ENCODE measurements around the gene SH3BGR.
"Not testable (repeated sequence)": the region's sequence is repeated elsewhere in the genome, so short reads cannot be mapped to it uniquely, and the experiment has no call there.

SH3BGR gene

DNA sequence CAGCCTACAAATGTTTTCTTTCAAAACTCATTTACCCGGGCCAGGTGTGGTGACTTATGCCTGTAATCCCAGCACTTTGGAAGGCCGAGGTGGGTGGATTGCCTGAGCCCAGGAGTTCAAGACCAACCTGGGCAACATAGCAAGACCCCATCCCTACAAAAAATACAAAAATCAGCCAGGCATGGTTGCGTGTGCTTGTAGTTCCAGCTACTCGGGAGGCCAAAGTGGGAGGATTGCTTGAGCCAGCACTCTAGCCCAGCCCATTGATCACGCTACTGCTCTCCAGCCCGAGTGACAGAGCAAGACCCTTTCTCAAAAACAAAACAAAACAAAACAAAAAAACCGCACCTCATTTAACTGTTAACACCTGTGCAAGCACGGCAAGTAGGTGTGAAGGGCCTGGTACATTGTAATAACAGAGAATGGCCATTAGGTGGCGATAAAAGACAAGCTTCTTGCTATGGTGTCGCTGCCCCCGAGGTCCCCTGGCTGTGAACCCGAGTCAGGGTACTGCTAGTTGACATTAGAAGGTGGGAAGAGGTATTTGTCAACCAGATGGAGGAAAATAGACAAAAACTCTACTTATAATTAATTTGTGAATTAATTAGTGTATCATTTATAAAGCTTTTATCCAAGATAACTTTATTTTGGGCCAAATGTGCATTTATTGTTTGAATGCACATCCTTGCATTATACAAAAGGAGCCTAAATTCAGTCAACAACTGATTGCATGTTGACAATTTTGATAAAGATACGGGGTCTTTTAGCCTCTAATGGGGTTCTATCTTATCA is 66.5 kb downstream of the SH3BGR start:
- DNase-seq = peak; percentile 30 to 44

DNA sequence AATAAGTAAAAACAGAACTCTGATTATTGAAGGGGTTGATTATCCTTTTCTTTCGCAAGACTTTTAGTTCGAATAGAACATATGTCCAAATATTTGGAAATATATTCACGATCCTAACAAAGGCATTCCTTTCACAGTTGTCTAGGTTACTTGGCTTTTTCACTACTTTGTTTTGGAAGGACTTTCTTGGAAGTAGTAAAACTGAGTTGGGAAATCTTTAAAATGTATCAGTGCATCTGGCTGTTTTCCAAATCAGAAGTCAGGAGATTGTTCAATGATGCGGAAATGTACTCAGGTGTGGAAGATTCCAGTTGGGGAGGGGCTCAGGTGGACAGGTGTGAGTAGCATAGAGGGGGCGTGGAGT is 67.1 kb downstream of the SH3BGR start:
- no peak for DNase-seq

DNA sequence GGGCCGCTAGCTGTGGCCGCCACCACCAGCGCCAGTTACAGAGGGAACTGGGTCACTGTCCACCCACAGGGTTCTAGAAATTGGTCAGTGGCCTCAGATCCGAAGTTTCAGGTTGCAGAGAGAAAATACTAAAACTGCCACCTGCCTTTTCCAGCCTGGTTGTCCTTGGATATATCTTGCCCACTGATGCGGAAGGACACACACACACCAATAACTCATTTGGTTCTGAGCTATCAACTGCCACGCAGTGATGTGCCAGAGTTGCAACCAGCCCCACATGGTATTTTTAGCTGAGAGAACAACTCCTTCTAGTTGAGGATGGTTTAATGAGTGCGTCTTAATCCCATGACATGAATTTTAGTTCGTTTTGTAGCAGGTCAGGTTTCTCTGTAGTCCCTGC is 68.1 kb downstream of the SH3BGR start:
- DNase-seq = no peak

DNA sequence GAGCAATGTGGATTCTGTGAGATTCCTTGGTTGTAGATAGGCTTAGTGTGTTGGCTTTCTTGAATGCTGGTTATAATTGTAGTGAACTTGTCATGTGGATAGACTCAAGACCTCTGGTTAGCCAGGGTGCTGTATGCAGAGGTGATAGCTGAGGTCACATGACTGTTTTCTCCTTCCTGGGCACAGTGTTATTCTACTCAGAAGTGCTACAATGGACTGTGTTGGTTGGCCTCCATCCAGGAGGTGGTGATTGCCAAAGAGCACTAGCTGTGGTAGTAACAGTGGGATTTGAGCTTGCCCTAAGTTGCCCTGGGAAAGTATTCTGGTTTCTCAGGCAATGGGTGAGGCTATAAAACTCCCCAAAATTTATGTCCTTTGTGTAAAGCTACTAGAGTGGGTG is 71.6 kb downstream of the SH3BGR start:
- DNase-seq = no peak

DNA sequence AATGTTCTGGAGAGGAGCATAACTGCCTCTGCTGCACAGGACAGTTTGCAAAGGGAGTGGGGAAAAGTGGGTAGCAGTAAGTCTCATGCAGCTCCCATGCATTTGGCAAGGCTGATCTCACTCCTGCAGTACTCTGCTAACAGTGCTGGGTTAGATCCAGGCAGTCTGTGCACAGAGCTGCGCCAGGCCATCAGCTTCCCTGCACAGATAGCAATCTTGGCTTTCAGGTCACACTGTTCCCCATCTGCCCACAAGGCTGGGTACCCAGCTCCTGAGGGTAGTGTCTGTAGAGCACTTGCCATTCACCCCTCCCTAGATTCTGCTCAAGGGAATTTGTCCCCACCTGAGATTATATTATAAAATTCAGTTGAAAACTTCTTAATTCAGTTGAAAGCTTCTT is 72.1 kb downstream of the SH3BGR start:
- DNase-seq = no peak

DNA sequence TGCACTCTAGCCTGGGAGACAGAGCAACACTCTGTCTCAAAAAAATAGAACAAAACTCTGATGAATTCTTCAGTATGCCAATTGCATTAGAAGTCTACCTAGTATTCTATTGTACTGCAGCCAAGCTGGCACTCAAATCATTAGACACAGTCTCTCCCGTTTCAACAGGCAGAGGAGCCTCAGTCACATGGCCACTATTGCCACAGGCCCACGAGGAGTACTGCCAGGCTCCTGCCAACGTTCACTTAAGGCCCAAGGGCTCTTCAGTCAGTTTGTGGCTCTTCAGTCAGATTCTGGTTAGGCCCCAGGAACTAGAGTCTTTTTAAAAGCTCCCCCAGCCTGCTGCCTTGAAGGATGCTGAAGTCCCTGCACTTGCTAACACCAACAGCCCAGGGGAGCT is 73.4 kb downstream of the SH3BGR start:
- DNase-seq = no peak

DNA sequence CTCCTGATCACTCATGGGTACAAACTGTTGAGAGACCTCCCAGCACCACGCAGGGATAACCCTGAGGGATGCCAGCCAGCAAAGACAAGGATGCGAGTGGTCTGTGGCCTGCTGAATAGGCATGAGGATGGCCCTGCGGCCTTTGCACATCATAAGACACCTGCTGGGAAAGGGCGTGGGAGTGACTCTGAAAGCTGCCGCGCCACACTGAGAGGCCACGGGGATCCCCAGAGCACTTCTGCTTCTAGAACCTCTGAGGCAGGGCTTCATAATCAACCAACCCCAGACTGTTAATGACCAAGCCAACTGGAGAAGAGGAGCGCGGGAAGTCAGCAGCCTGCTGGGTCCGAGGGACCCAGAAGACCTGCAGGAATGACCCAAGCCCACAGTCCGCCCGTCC is 73.8 kb downstream of the SH3BGR start:
- no peak for DNase-seq

DNA sequence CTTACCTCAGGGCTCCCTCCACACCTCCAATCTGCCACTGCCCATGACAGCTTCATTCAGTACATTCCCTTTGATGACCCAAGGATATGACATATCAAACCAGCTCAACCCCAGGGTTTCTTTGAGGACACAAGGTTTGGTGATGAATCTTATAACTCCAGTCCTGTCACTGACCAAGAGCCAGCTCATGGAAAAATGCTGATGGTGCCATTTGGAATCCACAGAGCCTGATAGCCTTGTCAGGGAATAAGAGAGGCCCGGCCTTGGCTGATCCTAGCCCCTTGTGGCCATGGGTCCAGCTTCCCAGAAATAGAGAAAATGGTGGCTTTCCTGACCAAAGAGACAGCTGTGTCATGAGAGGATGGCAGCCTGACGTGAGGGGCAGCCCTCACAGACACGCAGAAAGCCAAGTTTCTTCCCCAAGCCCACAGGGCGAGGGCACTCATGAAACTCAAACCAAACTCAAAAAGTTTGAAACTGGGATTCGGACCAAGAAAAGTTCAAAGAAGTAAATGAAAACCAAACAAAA is 75.4 kb downstream of the SH3BGR start:
- DNase-seq = no peak

DNA sequence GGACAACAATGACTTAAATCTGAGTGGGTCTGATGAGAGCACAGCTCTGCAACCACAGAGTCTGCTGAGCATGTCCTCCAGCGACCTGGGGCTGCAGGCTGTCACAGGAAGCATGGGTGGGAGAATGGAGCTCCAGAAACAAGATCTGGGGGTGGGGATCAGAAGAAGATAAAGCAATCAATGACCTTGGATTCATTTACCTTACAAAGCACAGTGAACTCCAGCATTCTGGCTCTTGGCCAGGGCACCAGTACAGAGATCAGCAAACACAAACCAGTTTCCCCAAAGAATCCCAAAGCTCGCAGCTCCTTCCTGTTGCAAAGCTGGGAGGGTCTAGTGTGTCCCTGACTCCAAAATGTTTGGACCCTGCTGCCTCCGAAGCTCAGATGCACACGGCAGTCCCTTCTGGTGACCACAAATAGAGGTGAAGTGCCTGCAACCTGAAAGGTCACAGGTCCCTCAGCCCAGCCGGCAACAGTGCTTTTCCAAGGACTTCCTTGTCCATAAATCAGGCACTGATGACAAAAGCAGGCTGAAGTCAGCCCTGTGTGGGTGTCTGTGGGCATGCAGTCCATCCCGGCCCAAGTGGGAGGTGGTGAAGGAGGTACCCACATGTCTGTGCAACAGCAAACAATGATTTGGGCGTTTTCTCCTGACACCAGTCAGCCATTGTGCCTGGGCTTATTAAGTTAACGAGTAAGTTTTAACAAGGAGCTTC is 76.1 kb downstream of the SH3BGR start:
- DNase-seq = no peak

DNA sequence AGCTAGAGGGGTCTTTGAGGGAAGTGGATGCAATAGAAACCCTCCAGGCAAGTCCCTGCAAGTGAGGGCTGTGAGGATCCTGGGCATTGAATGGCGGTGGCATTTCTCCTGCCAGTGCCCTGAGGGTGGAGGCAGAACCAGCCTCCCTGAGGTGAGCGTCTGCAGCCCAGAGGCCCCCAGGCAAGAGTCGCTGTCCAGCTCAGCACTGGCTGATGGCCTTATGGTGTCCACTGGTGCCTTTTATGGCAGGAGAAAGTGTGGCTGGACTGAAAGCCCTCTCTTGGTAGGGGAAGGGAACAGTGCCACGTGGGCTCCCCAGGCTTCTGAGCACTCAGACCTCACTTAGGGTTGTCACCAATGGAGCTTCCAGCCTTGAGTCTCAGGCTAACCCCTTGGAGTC is 77.3 kb downstream of the SH3BGR start:
- no peak for DNase-seq

DNA sequence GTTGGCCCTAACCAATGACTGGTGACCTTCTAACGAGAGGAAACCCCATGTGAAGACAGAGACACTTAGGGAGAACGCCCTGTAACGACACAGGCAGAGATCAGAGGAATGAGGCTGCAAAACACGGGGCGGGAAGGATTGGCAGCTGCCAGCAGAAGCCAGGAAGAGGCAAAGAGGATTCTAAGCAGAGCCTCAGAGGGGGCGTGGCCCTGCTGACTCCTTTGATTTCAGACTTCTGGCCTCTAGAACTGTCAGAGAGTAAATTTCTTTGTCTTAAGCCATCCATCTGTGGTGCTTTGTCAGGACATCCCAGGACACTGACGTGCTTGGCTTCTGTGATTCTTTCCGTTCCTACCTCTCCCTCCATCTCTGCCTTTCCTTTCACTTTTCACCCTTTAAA is 79.3 kb downstream of the SH3BGR start:
- no peak for DNase-seq

DNA sequence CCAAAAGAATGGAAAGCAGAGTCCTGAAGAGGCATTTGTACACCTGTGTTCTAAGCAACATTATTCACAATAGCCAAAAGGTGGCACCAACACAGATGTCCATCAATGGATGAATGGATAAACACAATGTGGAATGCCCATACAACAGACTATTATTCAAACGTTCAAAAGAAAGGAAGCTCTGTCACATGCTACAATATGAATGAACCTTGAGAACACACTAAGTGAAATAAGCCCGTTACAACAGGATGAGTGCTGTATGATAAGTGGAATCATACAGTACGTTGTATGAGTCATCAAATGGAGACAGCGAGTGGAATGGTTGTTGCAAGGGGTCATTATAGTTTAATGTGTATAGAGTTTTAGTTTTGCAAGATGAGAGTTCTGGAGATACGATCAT is 80.1 kb downstream of the SH3BGR start:
- no peak for DNase-seq

DNA sequence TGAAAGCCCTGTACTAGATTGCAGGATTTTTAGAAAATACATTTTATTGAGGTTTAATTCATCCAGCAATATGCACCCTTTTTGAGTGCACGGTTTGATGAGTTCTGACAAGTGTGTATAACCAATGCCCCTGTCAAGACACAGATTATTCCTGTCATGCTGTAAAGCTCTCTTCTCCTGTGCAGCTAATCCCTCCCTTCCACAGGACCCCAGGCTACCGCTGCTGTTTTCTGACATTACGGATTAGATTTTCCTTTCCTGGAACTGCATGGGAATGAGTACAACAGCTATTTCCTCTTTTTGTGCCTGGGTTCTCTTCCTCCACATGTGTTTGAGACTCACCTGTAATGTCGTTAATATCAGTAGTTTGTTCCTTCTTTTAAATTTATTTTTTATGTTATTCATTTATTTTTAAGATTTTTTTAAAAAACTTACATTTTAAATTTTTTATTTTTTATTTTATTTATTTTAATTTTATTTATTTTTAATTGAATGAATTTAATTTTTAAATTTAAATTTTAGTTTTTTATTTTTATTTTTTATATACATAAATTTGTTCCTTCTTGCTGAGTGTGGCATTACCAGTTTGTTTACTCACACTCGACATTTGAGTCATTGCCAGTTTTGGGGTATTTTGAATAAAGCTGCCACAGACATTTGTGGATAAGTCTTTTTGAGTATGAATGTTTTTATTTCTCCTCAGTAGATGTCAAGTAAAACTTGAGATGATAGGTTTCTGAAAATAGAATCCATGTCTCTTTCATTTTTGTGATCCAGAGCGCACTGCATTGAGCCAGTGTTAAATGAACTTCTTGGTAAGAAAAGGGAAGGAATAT is 82.0 kb downstream of the SH3BGR start:
- no peak for DNase-seq

DNA sequence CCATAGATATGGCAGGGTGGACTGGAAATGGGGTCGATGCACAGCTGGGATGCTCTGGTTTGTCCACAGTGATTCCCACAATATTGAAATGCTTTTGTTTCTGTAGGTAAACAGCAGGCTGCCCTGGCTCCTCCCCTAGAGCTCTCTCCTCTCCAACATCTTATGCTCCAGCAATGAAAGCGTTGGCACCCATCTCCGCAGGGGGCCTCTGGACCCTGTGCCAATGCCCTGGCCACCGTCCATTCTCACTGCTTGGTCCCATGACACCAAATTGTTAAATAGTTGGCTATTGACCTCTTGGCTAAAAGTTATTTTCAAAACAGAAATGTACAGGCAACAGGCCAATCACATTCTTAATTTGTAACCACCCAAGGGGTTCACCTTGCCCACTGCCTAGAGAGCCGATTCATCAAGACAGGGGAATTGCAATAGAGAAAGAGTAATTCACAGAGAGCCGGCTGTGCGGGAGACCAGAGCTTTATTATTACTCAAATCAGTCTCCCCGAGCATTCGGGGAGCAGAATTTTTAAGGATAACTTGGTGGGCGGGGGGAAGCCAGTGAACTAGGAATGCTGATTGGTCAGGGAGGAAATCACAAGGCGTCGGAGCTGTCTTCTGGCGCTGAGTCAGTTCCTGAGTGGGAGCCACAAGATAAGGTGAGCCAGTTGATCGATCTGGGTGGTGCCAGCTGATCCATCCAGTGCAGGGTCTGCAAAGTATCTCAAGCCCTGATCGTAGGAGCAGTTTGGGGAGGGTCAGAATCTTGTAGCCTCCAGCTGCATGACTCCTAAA is 84.1 kb downstream of the SH3BGR start:
- no peak for DNase-seq

DNA sequence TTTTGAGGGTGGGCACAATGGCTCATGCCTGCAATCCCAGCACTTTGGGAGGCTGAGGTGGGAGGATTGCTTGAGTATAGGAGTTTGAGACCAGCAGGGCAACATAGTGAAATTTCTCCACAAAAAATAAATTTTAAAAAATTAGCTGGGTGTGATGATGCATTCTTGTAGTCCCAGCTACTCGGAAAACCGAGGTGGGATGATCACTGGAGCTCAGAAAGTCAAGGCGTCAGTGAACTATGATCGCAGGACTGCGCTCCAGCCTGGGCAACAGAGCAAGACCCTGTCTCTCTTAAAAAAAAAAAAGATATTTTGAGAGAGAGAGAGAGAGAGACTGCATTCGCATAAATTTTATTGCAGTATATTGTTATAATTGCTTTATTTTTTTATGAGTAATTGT is 85.1 kb downstream of the SH3BGR start:
- no peak for DNase-seq

DNA sequence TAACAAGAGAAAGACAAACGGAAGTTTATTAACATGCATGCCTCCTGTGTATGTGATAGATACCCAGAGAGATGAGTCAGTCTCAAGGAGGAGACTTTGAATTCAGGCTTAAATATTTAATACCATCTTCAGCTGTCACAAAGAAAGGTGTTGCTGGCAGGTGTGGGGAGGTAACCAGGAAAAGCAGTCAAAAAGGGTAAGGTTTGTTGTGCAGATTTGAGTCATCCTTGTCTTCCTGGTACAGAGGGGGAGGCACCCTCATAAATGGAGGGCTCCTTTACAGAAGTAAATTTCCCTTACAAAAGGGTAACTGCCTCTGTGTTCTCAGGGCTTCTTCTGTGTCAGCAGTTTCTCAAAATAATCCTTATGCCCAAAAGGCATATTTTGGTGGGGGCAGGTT is 85.8 kb downstream of the SH3BGR start:
- no peak for DNase-seq

DNA sequence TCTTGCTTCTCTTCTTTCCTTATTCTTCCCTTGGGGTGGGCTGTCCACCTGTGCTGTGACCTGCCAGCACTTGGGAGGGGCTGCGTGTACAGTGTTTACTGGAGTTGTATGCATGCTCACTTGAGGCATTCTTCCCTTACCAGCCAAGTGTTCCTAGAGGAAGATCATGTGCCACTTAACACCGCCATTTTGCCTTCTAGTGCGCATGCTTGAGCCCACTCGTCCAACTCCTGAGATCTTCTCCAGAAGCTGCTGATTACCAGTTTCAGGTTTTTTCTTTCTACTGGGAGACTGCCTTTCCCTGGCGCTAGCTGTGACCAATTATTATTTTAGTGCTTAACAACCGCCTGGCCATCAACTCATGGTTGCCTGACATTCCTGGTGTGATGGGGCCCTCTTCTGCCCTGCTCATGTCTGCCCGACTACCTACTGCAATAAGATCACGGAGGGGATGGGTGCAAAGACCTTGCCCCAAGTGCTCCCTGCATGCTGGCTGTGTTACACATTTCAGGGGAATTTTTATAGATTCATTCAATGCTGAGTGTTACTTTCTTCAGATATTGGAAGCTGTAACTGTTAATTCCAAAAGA is 86.8 kb downstream of the SH3BGR start:
- DNase-seq = no peak

DNA sequence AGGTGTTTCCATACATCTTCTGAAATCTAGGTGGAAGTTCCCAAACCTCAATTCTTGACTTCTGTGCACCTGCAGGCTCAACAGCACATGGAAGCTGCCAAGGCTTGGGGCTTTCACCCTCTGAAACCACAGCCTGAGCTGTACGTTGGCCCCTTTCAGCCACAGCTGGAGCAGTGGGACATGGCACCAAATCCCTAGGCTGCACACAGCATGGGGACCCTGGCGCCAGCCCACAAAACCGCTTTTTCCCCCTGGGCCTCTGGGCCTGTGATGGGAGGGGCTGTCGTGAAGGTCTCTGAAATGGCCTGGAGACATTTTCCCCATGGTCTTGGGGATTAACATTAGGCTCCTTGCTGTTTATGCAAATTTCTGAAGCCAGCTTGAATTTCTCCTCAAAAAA is 88.6 kb downstream of the SH3BGR start:
- not testable (repeated sequence) for DNase-seq

DNA sequence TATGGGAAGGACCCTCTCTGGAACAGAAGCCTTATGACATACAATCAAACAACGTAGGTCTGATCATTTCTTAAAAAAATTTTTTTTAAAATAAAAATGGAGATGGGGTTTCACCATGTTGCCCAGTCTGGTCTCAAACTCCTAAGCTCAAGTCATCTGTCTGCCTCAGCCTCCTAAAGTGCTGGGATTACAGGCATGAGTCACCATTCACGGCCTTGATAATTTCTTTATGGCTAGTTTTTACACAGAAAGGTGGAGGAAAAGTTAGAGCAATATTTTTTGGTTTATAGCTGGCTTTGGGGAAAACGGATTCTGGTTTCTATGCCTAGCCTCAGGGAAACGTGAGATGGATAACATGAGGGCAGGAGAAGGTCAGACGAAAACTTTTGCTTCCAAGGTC is 91.0 kb downstream of the SH3BGR start:
- DNase-seq = no peak

DNA sequence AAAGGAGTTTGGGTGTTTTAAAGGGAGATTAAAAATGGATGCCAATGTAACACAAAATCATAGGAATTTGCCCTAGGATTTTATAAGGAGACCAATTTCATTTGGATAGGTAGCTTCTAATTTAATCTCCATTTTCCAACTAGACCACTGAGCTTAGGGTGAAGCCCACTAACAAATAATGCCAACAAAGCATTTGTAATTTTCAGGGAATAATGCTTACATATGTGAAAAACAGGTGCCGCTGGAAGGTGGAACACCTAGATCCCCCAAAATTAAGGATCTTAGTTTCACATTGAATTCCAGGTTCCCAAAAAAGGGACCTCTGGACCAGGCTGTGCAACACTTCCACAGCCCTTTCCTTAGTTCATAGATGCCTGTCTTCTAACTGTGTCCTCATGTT is 94.8 kb downstream of the SH3BGR start:
- no peak for DNase-seq

DNA sequence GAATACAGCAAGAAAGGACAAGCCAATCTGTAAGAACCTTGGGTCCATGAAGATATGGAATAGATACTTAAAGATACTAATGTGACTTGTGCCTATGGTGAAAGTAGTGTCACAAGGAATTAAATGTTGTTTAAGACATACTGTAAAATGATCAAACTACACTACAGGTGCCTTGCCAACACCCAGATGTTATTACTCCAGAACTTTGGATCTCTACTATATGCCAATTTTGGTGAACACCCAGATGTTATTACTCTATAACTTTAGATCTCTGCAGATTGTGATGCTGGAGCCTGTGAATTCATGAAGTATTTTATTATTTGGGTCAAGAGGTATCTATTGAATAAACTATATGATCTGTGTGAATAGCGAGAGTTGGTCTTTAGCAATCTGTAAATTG is 101.1 kb downstream of the SH3BGR start:
- DNase-seq = no peak

DNA sequence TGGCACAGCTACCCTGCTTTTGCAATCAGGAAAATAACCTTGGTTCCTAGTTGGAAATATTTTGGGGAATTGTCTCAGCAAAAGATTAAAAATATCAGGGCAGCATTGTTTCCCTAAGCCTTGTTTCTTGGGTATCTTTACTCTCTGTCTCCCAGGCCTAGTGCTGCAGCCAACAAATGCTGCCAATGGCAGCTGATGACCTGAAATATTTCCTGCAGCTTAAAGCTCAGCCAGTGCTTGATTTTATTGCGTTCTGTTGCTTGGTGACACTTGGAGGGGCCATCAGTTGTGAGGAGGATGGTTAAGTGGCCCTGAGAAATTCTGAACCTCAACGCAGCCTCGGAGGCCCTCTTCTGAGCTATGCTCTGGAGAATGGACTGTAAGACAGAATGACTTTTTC is 101.6 kb downstream of the SH3BGR start:
- DNase-seq = no peak
